ENCODE data around the gene OVCA2.

OVCA2 gene

DNA sequence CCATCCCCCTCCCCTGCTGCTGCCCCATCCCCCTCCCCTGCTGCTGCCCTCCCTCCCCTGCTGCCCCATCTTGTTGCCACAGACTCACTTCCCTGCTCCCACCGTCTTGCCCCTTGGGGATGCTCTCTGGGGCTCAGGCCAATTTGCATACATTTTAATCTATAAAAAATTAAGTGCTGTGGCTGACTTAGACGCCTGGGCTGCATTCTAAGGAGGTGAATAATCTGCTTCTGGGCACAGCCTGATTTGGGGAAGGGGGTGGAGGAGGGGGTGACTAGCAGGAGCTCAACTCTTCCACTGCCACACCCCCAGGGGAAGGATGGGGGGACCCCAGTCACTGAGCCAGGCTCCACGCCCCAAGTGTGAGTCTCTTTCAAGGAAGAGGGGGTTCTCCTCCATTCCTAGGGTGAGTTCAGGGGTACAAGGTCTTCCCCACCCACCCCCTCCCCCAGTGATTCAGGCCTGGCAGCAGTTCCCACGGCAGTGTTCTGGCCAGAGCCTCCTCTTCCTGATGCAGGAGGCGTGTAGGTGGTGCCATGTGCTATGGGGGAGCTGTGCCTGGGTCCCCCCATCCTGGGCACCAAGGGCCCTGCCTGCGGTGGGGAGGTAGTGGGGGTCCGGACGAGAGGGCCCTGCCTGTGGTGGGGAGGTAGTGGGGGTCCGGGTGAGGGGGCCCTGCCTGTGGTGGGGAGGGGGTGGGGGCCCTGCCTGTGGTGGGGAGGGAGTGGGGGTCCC, 6.8 kb upstream of the OVCA2 start:
- no peak for DNase-seq

DNA sequence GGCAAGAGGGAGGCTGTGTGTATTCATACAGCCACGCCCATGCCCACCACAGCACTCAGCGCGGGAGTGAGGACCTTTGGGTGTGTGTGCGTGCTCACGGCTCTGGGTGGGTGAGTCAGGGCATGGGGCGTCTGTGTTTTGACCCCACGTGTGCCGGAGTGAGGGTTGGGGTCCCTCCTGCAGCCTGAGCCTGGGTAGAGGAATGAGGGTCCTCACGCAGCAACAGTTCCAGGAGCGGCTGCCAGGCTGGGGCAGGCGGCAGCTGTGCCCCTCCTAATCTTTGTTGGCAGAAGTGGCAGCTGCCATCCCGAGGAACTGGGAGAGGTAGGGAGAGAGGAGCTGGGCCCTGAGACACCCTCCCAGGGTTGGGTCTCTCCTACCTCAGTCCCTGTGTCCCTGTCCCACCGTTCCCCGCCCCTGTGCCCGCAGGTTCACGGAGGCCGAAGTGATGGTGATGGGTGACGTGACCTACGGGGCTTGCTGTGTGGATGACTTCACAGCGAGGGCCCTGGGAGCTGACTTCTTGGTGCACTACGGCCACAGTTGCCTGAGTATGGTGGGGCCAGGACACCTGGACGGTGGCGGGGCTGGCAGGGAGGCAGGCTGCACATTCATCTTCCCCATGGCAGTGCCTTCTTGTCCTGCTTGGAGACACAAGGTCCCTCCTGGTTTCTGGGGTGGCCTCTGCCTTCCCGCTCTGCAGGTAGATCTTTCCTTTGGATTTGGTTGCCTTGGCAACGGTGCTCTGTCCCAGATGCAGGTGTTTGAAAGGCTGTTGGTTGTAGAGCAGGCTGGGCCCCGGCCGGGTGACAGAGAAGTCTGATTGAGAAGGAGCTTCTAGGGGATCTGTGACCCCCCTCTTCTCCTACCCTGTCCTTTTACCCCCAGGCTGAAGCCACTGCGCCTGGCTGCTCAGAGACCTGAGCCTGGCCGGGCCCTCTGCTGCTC, 6.0 kb upstream of the OVCA2 start:
- DNase-seq = no peak

DNA sequence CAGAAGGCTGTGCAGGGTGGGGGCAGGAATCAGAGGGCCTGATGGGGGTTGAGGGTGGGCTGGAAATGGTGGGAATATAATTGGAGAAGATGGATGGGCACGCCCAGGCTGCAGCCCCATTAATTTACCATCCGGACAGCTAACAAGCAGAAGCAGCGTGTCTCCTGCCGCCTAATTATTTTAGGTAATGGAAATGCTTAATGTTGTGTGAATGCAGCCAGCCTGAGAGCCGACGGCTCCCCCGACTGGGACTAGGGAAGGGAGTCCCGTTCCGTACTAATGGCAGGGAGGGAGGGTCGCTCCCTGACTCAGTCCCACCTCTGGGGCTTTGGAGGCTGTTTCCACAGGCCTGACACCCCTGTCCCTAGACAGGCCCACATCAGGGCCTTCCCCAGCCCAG, 4.7 kb upstream of the OVCA2 start:
- DNase-seq = no peak

DNA sequence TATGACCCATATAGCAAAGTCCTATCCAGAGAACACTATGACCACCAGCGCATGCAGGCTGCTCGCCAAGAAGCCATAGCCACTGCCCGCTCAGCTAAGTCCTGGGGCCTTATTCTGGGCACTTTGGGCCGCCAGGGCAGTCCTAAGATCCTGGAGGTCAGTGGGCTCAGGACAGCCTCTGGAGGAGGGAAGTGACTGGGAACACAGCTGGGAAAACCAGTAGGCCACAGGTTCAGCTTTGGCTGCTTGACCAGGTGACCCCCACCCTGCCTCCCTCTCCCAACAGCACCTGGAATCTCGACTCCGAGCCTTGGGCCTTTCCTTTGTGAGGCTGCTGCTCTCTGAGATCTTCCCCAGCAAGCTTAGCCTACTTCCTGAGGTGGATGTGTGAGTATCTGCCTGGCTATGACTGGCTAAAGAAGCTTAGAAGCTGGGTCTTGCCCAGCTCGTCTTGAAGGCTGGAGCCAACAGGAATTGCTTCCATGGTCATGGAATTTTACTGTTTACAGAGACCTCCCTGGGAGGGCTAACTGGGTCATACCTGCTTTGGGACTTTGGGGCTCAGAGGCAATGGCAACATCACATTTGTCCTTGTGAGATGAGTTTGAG, 1.5 kb upstream of the OVCA2 start:
- DNase-seq = no peak

DNA sequence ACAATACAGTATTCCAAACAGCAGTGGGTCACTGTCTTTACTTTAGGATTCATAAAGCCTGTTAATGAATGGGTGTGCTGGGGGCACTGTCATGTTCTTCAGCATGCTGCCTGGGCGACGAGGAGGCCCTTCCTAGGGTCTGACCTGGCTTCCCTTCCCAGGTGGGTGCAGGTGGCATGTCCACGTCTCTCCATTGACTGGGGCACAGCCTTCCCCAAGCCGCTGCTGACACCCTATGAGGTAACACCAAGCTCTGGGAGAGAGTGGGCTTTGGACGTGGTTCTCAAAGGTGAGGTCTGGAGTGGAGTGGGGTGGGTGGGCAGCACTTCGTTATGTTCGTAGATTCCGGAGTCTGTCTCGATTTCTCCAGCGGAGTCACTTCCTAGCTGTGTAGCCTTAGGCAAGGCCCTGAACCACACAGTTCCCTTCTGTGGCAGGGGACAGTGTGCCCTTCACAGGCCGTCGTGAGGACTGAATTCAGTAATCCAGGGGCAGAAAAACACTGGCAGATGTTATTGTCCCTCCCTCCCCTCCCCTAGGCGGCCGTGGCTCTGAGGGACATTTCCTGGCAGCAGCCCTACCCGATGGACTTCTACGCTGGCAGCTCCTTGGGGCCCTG, 771 bp upstream of the OVCA2 start:
- DNase-seq = no peak

DNA sequence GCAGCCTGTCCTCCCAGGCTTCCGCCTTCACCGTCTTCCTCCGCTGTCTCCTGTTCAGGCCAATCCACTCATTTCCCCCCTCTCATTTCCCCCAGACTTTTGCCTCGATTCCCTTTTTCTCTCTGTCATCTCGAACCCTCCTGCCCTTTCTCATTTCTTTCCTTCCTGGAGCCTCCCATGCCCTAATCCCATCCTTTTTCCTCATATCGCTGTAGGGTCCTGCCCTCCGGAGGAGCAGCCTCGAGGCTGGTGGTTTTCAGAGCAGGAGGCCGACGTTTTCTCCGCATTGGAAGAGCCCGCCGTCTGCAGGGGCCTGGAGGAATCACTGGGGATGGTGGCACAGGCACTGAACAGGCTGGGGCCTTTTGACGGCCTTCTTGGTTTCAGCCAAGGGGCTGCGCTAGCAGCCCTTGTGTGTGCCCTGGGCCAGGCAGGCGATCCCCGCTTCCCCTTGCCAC, 597 bp downstream of the OVCA2 start:
- no peak for DNase-seq

DNA sequence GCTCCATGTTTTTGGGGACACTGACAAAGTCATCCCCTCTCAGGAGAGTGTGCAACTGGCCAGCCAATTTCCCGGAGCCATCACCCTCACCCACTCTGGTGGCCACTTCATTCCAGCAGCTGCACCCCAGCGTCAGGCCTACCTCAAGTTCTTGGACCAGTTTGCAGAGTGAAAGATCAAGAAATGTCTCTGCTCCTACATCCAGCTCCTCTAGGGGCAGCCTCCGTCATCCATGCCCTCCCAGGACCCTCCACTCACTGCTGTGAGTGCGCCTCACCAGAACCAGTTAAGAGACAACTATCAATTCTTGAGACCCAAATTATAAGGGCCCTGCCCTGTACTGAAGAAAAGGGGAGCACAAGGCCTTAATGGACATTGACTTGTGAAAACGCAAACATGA, 1.1 kb downstream of the OVCA2 start:
- DNase-seq = no peak

DNA sequence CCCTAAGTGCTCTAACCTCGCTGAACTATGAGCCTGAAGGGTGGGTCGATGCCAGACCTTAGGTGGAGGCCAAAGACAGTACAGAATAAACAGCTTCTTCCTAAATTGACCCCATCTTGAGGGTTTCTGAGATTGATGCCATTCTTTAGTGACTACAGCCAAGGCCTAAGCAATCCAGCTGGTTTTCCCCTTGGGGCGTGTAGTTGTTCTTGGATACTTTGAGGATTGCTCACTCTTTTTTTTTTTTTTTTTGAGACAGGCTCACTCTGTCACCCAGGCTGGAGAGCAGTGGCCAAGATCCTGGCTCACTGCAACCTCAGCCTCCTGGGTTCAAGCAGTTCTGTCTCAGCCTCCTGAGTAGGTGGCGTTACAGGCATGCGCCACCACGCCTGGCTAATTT, 2.0 kb downstream of the OVCA2 start:
- no peak for DNase-seq

DNA sequence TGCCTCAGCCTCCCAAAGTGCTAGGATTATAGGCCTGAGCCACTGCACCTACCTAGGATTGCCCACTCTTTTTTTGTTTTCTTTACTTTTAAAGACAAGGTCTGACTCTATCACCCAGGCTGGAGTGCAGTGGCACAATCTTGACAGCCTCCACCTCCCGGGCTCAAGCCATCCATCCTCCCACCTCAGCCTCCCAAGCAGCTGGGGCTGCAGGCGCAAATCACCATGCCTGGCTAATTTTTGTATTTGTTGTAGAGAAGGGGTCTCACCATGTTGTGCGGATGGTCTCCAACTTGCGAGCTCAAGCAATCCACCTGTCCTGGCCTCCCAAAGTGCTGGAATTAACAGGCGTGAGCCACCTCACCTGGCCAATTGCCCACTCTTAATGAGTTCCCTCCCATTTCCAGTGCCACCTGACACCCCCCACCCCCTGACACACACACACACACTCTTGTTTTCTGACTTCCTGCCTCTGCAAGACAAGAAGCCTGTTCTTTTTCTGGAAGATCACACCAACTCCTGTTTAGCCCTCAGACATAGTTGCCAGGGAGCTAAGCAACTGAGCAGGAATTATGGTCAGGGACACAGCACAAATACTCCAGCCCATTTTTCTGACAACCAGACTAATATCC, 2.6 kb downstream of the OVCA2 start:
- no peak for DNase-seq

DNA sequence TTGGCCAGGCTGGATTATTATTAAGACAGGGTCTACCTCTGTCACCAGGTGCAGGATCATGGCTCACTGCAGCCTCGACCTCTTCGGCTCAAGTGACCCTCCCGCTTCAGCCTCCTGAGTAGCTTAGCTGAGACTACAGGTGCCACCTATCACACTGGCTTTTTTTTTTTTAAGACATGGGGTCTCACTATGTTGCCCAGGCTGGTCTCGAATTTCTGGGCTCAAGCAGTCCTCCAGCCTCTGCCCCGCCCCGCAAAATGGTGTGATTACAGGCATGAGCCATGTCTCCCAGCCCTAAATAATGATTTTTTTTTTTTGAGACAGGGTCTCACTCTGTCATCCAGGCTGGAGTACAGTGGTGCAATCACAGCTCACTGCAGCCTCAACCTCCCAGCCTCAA, 5.8 kb downstream of the OVCA2 start:
- no peak for DNase-seq

DNA sequence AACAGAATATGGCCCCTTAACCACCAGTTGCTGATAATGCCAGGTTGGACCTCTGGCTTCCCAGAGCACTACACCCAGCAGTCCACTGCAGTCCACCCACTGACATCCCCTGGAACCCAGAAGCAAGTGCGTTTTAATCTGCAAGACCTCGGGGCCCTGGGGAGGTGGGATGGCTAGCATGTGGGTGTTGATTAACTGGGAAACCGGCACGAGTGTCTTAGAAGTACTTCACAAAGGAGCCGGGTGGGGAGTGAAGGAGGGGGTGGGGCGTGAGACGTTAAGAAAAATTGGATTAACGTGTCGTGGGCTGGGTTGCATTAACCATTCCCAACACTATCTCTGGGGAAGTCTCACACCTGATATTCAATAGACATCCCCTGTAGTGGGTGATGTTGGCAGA, 7.0 kb downstream of the OVCA2 start:
- no peak for DNase-seq

DNA sequence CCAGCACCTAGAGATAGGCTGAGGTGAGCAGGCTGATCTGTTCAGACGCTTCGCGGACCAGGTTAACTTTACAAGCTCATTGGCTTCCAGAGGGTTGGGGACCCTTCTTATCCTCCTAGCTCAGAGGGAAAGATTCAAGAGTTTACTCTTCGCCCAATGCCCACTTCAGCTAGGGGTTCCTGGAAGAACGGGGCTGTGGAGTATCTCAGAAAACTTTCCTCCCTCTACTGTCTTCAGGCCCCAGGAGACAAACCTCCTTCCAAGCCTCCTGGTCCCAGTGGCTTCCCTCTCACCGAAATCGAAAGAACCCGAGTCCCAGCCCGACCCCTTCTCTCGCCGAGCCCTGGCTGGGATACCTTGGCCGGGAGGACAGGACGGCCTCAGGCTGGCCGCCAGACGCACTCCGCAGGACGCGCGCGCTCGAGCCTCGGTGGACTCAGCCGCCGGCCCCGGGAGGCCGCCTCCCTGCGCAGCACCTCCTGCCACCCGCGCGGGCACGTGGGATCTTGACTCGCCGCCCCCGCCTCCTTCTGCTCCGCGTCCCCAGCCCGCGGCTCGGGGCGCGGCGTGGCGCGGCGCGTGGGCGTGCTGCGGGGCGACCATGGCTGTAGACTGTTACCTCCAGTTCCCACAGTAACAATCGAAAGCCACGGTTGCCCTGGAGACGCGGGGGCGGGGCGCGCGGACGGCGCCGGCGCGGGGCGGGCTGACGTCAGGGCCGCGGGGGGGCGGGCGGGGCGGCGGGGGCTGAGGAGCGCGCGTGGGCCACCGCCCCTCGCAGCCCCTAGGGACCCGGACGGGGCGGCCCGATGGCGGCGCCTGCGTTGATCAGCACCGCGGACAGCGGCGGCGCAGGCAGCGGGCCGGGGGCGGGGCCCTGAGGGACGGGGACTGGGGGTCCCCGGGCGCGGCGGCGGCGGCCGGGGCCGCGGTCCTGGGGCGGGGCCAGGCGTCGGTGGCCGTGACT, 7.8 kb downstream of the OVCA2 start:
- DNase-seq = peak; percentile 86

DNA sequence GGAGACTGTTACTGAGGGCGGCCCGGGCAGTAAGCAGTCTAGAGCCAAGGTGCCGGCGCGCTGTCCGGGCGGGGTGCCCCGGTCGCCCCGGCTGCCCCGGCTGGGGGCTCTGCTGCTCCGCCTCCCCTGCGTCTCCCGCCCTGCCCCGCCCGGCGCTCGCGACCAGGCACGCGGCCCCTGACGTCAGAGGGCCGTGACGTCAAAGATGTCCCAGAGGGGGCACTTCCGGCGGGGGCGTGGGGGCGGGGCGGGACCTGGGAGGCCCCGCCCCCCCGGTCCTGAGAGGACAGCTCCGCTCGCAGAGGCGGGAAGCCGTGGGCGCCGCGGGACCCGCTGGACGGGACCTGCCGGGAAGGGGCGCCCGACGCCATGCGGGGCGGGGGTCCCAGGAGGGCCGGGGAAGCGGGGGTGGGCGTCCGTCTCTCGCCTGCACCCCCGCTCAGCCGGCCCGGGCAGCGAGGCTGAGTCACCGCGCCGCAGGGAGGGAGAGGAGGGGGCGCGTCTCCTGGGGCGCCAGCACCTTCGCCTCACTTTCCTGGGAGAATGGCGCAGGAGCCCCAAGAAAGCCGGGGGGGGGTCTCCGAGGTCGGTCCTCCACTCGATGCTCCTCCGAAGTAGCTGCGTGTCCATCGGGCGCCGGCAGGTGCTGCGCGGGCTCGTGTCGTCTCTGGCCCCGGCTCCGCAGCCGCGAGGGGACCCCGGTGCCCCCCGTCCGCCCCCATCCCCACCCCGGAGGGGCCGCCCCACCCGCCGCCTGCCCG, 8.7 kb downstream of the OVCA2 start:
- peak; percentile 75 for DNase-seq

DNA sequence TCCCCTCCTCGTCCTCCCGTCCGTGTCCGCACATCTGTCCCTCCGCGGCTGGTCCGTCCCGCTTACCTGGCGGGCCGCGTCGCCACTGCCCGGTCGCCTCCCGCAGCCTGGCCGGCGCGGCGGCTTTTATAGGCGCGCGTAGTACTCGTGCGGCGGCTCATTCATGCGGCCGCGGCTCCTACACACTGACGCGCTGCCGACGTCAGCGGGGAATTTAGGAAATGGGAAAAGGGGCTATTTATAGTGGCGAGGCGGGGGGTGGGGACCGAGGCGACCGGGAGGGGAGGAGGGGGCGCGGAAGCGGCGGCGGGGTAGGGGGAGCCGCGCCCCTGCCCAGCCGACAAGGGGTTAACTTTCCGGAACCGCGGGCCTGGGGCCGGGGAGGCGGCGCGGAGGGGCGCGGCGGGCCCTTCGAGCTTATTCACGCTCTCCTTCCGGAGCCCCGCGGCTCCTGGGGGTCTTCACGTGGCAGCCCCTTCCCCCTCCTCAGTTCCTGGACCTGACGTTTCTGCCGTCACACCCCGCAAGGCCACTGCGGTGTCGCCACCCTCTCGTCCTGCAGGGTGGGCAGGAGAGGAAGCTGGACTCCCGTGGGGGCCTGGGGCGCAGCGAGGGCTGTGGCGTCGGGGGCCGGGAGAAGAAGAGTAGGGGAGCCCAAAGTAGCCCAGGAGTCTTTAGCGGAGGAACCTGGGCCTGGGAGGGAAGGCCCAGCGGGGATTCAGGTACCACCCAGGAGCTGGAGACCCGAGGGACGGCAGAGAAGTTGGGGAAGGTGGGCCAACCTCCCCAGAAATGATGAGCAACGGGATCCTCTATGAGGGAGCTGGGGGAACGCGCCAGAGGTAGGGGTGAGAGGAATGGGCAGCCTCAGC, 9.5 kb downstream of the OVCA2 start:
- DNase-seq = no peak

DNA sequence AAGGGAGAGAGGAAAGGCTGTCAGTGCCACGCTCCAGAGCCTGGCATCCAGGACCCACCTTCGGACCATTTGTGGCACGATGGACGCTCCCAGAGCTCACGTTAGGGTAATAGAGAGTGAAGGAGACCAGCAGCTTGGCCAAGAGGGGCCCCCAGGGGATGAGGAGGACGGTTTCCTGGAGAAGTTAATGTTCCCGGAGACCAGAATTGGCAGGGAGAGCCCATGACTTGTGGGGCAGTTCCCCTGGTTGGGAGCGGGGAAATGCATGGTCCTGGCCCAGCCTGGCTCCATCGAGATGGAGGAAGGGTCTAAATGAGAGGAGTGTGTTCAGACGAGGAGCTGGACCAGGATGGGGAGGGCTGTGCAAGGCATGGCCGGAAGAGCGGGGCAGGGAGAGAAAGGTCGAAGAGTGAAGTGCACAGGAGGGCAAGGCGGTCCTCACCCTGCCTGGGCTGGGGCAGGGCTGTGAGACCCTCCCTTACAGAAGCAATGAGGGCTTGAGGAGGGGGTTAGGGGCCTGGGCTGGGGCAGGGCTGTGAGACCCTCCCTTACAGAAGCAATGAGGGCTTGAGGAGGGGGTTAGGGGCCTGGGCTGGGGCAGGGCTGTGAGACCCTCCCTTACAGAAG, 10.2 kb downstream of the OVCA2 start:
- no peak for DNase-seq

DNA sequence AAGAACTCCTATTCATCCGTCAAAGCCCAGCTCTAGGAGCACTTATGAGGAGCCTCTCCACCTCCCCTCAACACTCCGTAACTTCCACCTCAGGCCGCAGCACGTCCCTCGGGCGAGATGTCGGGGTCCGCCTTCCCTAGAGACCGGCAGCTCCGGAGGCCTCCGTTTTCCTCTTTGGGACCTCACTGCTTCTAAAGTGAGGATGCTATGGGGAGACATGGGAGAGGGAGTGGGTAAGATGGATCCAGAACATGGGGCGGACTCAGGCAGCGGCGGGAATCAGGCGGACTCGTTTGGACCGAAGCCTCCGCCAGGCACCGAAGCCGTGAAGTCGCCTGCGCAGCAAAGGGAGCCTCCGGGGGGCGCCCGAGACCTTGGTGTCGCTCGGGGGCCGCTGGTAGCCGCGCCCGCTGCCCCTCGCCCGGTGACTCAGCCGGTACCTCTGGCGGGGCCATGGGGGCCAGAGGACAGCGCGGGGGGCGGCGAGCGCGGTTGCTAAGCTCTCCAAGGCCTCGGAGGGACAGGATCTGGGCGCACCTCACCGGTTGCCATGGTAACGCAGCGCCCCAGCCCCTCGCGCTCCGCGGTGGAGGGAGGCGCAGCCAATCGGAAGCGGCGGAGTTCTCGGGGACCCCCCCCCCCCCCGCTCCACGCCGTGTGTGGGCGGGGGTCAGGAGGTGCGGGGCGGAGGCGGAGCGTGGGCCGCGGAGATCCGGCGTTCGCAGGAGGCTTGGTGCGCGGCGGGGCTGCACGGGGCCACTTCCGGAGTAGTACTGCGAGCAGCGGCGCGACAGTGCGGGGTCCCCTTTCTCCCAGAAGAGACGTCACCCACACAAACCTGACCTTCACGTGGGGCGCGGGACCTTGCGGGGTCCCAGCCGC, 11.8 kb downstream of the OVCA2 start:
- peak; percentile 81 for DNase-seq

DNA sequence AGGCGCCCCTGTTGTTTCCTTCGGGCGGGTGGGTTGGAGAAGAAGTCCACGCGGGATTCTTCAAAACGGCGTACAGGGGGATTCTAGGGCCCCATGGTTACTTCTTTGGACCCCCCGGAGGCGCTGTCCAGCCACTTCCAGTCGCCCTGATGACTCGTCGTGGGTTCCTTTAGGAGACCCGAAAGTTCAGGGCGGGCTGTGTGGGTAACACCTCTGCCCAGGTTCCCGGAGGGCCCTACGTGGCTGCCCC, 12.4 kb downstream of the OVCA2 start:
- DNase-seq = no peak

DNA sequence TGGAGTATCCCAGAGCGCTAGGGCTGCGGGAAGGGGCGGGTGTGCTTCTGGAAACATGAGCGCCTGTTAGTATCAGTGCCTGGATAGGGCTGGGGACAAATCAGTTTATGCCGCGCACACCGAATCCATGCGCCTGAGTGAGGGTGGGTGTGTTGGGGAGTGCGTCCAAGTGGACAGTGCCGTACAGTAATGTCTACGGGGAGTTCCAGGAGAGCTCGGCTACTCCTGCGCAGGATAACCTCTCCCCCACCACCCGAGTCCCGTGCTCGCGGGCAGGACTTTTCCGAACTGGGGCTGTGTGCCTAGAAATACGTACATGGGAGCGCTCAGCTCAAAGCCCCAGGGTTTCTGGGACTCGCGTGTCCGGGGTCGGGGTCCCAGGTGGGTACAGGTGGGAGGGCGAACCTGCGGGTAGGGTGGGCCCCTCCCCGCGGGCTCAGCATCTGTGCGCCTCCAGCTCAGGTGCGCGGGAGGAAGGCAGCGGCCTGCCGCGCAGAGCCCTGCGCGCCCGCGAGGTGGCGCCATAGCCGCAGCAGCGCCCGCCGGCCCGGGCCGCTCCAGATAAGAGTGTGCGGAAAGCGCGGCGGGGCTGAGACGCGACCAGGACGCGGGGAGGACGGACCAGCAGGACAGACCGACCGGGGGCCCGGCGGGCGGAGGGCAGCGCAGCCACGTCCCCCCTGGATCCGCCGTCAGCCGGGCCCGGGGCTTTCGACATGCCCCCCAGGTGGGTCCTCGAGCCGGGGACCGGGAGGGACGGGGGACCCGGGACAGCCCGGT, 12.9 kb downstream of the OVCA2 start, which contains the start of gene HIC1:
HIC1 (plus strand) TSS at position 592 of the 780 bp plus-strand sequence. CDS start 1,588 bp downstream, outside the sequence.
- DNase-seq = peak; percentile 77
